GM18505 (cell line): ENCODE results near the gene ADCK1.

Experiments used
- ATAC-seq: cut with Tn5 transposase; IDR thresholded peaks from one replicate; pipeline ENCODE4 v1.9.1; 2021; ENCODE audit not compliant: unreplicated experiment
- POLR2A ChIP-seq: IDR thresholded peaks from 4 replicates; pipeline ENCODE4 v1.6.1; 2011; ENCODE audit warnings: borderline replicate concordance; ENCODE audit not compliant: insufficient read depth, insufficient read length; ENCODE audit errors: extremely low read depth

The ADCK1 gene

DNA sequence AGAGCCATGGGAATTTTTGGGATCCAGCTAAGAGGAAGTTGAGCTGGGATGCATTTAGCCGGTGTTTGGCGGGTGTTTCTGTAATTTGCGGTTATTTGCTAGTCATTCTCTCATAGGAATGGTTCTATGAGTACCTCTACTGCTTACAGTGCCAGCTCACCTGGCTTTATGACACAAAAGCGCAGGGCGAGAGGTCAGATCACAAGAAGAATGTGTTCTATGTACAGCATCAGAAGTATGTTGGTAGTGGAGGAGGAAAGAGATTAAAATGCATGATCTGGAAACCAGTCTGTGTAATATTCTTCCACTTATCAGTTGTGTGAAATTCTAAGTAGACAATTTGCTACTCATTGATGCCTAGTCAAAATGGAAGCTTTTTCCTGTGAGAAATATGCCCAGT lies 173.3 kb downstream of the ADCK1 start:
- no peak for TF ChIP-seq POLR2A
- ATAC-seq = no peak

DNA sequence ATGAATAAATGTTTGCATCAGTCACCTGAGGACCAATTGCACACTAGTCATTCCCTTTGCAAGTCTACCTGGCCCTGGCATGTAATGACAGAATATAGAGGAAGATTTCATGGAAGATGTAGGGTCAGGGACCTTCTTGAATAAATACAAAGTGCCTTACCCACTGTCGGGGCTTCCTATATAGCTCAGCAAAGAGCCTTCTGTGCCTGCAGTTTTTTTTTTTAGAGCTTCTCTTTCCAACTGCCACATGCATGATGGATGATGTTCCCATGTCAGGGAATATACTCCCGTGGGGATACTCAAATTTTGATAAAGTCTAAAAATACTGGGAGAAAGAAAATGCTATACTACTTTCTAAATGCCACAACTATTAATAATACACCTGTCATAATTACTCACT lies 176.7 kb downstream of the ADCK1 start:
- TF ChIP-seq POLR2A = no peak
- ATAC-seq = no peak

DNA sequence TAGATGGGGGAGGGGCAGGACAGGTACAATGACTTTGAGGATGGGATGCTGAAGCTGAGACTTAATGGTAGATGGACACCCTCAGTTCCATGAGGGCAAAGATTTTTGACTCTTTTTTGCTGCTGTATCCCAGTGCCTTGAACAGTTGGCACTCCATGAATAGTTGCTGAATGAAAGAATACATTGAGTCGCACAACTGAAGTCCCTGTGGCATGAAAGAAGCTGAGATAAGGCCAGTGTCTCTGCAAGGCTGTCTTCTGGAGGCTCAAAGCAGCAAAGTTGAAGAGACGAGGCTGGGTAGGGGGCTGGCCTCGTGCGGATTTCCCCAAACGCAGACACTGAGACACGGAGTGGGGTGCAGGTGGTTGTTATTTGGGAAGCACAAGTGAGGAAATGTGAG lies 179.3 kb downstream of the ADCK1 start:
- ATAC-seq = no peak
- no peak for TF ChIP-seq POLR2A

DNA sequence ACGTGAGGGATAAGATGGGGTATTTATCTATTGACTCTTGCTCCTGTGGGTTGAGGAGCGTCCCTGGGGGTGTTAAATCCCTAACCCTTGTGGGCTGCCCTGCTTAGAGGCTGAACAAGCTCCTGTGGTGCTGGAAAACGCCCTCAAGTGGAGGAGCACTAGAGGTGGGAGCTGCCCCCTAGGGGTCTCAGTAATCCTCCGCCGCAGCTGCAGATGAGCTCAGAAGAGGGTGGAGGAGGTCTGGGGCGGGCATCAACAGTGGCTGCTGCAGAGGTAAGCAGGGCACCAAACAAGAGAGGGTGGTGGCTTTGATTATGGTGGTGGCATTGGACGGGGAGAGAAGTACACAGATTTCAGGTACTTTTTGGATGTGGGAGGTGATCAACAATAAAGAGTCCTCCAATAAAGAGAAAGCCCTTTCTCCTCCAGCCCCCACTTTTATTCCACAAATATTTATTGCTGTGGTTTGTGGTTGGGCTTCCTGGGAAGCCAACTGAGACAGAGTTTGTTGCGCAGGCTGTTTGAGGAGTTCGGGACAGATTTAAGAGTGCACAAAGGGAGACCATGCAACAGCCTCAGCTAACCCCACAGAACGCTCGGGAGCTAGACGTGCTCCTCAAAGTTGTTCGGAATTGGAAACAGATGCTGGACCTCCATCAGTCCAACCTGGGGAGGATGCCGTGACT lies 179.9 kb downstream of the ADCK1 start:
- no peak for ATAC-seq
- TF ChIP-seq POLR2A = no peak

DNA sequence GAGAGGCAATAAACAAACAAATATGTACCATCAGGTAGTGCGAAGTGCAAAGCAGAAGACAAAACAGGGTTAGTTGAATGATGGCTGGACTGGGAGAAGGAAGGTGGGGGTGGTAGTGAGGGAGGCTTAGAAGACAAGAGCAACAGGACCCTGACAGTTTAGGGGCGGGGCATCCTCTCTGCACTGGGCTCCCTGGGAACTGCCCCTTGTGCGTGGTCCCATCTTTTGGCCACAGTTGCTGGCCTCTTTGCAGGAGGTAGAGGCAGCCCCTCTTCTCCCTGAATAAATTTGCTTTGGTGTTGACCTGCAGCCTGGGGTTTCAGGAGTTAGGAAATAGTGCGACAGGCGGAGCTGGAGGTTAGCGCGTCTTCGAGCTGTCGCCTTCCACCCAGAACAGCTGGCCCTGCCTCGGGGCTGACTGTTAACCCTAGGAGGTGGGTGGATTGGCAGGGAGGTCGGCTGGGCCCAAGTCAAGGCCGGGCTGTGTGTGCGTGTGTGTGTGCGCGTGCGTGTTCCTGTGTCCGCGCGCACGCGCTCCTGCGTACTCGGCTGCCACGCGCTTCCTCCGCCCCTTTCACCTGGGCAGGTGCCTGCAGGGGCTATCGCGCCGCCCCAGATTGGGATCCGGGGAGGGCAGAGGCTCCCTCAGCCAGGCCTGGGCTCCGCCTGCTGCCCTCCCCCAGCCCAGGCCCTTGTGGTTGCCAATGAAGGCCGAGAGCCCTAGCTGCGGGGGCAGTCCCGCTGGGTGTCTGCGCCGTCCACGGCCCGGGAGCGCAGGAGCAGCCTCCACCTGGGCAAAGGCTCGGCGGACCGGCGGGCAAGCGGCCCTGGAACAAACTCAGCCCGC lies 180.8 kb downstream of the ADCK1 start:
- TF ChIP-seq POLR2A = no peak
- ATAC-seq = no peak
